HK-2 (cell line): Measurements from ENCODE around the gene PLCH2.

Source experiments
- DNase-seq: peaks from one replicate; pipeline ENCODE4 v3.0.0-alpha.2; 2018; ENCODE audit not compliant: unreplicated experiment

Gene PLCH2, protein sequence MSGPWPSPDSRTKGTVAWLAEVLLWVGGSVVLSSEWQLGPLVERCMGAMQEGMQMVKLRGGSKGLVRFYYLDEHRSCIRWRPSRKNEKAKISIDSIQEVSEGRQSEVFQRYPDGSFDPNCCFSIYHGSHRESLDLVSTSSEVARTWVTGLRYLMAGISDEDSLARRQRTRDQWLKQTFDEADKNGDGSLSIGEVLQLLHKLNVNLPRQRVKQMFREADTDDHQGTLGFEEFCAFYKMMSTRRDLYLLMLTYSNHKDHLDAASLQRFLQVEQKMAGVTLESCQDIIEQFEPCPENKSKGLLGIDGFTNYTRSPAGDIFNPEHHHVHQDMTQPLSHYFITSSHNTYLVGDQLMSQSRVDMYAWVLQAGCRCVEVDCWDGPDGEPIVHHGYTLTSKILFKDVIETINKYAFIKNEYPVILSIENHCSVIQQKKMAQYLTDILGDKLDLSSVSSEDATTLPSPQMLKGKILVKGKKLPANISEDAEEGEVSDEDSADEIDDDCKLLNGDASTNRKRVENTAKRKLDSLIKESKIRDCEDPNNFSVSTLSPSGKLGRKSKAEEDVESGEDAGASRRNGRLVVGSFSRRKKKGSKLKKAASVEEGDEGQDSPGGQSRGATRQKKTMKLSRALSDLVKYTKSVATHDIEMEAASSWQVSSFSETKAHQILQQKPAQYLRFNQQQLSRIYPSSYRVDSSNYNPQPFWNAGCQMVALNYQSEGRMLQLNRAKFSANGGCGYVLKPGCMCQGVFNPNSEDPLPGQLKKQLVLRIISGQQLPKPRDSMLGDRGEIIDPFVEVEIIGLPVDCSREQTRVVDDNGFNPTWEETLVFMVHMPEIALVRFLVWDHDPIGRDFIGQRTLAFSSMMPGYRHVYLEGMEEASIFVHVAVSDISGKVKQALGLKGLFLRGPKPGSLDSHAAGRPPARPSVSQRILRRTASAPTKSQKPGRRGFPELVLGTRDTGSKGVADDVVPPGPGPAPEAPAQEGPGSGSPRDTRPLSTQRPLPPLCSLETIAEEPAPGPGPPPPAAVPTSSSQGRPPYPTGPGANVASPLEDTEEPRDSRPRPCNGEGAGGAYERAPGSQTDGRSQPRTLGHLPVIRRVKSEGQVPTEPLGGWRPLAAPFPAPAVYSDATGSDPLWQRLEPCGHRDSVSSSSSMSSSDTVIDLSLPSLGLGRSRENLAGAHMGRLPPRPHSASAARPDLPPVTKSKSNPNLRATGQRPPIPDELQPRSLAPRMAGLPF (N-terminal part only)

GRCh38 chr1:2476061-2476999 is at the start of gene PLCH2:
PLCH2 (plus strand) TSS chr1:2476289; CDS start chr1:2476589, 300 bp downstream.
- DNase-seq, result no peak

DNA sequence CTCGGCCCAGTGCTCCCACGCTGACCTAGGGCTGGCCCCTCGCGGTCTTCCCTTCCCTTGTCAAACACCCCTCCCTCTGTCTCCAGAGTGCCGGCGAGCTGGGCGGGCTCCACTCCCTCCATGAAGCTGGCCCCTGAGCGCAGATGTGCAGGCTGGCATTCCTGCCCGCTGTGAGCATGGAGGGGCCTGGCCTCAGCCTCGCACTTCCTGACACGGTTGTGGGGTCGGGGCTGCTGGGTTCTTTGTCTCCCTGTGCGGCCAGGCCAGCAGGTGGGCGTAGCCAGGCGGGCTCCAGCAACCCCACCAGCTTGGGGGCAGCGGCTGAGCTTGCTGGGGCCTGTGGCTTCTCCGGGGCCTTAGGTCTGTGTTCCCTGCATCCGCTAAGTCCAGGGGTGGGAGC is 49.5 kb upstream of the PLCH2 start:
- DNase-seq, result no peak

GRCh38 chr1:2427051-2427450 is 49.0 kb upstream of the PLCH2 start:
- DNase-seq, result no peak

GRCh38 chr1:2427976-2428375 is 48.1 kb upstream of the PLCH2 start:
- DNase-seq, result no peak

- DNase-seq, result no peak
Observed at GRCh38 chr1:2428490-2428889, 47.6 kb upstream of the PLCH2 start.

GRCh38 chr1:2429780-2430591 is 46.1 kb upstream of the PLCH2 start:
- DNase-seq, result no peak

- DNase-seq, result no peak
Observed at GRCh38 chr1:2430592-2430973, 45.5 kb upstream of the PLCH2 start.

GRCh38 chr1:2431103-2431502 is 45.0 kb upstream of the PLCH2 start:
- no peak for DNase-seq

- no peak for DNase-seq
Observed at GRCh38 chr1:2431518-2431917, 44.6 kb upstream of the PLCH2 start.

GRCh38 chr1:2432441-2432844 is 43.6 kb upstream of the PLCH2 start:
- no peak for DNase-seq

GRCh38 chr1:2433196-2433595 is 42.9 kb upstream of the PLCH2 start:
- no peak for DNase-seq

DNA sequence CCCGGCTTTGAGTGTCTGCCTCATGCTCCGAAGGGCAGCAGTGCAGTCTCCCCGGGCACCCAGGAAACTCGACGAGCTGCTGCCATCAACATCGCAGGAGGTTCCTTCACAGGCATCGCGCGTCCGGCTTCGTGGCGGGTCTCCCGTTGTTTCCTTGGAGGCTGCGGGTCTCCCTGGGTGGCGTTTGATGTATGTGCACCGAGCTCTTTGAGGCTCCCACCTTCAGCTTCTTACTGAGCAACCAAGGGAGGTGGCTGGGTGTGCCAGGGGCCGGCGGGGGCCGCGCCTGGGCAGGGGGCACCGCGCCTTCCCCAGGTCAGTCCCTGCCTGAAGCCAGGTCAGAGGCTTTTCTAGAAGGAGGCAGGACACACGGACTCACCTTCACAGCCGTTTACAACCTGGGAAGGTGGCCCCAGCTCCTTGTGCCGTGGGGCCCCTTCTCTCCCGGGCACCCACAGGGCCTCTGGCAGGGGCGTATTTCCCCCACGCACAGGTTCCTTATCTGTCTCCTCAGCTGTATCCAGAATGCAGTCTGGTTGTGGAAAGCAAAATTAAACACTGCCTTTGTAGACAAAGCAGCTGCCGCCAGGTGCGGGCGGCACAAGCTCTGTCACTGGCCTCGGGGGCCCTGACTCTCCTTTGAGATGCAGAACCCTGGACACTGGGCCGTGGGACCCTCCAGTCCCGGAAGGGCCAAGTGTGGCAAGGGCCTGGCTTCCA is 42.0 kb upstream of the PLCH2 start:
- DNase-seq, result no peak

DNA sequence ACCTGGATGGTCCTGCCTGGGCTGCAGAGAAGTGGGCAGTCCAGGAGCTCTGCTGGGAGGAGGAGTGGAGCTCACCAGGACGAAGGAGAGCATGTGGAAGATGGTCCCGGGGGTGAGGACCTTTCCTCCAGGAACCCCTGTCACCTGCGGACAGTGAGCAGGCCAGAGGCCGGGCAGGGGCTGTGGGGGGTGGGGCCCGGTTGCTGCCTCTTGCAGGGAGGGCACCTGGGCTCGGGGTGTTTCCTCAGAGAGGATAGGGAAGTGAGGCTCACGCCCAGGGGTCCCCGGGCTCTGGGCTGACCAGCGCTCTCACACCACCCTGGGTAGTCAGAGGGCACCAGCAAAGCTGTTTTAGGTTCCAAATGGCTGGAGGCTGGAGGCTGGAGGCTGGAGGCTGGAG is 41.0 kb upstream of the PLCH2 start:
- no peak for DNase-seq

- no peak for DNase-seq
Observed at GRCh38 chr1:2435746-2436355, 40.2 kb upstream of the PLCH2 start.

GRCh38 chr1:2436876-2437275 is 39.2 kb upstream of the PLCH2 start:
- DNase-seq, result no peak

DNA sequence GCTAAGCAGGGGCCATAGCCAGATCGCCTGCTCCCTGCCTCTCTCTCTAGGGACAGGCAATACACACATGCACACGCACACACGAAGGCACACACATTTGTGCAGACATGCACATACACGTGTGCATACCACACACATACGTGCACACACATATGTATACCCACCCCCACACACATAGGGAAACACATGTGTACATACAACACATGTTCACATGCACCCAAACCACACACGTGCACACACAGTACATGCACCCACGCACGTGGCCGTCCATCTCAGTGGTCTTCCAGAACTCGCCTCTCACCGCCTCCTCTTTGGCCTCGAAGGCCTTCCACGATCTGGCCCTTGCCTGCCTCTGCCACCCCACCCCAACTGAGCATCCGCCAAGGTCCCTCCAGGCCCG is 38.5 kb upstream of the PLCH2 start:
- no peak for DNase-seq

DNA sequence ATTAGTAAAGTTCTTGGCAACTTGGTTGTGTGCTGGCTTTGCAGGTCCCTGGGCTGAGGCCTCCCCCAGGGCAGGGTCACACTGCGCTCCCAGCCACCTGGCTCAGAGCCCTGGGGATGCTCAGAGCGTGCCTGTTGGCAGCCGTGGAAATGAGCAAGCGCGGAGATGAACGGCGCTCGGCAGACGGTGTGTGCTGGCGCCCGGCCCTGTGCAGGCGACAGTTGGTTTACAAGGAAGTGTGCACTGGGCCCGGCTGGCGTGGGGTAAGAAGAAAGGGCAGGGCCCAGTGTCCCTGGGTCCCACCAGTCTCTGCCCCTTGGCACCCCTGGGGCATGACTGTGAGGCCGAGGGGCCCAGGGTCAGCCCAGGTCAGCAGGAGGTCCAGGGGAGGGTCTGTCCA is 38.1 kb upstream of the PLCH2 start:
- DNase-seq, result no peak

GRCh38 chr1:2438641-2439040 is 37.4 kb upstream of the PLCH2 start:
- no peak for DNase-seq

DNA sequence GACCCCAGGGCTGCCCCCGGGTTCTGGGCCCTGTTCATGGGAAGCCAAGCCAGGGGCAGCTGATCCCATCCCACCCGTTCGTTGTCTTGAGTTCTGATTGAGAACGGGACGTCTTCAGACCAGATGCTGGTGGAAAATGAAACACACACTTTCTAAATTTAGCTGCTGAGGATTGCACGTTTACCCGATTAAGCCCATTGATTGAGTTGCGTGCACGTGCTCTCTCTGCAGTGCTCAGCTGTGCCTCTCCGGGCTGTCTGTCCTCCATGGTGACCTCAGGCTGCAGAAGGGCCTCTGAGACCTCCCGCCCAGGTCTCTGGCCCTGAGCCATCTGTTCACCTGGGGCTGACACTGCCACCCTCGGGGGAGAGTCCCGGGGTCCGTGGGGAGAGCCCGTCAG is 36.7 kb upstream of the PLCH2 start:
- DNase-seq, result no peak
